Loucy (cell line): ENCODE measurements around the gene BRIX1.

Source experiments
- CTCF ChIP-seq: fragments of 200-600 bp; sonication (generic); conservative IDR thresholded peaks from 2 replicates; pipeline ENCODE4 v1.5.1; 2014; ENCODE audit warnings: mild to moderate bottlenecking, antibody characterized with exemption, low read length
- EZH2phosphoT487 ChIP-seq: fragments of 200-600 bp; IDR thresholded peaks from 2 replicates; pipeline ENCODE4 v1.6.1; 2018; ENCODE audit warnings: antibody characterized with exemption, mild to moderate bottlenecking, moderate library complexity, borderline replicate concordance

GRCh38 chr5:34914671-34915138 lies 806 bp upstream of the BRIX1 start:
- TF ChIP-seq CTCF (no peak), EZH2phosphoT487 (no peak)
